ENCODE measurements around the gene MAGEC1. TPM values are rescaled to one million over a fixed set of nuclear protein-coding genes. Genes with fewer than 3 reads are reported as not detected.
"Not testable (repeated sequence)": the region's sequence is repeated elsewhere in the genome, so short reads cannot be mapped to it uniquely, and the experiment has no call there.

Gene MAGEC1, protein sequence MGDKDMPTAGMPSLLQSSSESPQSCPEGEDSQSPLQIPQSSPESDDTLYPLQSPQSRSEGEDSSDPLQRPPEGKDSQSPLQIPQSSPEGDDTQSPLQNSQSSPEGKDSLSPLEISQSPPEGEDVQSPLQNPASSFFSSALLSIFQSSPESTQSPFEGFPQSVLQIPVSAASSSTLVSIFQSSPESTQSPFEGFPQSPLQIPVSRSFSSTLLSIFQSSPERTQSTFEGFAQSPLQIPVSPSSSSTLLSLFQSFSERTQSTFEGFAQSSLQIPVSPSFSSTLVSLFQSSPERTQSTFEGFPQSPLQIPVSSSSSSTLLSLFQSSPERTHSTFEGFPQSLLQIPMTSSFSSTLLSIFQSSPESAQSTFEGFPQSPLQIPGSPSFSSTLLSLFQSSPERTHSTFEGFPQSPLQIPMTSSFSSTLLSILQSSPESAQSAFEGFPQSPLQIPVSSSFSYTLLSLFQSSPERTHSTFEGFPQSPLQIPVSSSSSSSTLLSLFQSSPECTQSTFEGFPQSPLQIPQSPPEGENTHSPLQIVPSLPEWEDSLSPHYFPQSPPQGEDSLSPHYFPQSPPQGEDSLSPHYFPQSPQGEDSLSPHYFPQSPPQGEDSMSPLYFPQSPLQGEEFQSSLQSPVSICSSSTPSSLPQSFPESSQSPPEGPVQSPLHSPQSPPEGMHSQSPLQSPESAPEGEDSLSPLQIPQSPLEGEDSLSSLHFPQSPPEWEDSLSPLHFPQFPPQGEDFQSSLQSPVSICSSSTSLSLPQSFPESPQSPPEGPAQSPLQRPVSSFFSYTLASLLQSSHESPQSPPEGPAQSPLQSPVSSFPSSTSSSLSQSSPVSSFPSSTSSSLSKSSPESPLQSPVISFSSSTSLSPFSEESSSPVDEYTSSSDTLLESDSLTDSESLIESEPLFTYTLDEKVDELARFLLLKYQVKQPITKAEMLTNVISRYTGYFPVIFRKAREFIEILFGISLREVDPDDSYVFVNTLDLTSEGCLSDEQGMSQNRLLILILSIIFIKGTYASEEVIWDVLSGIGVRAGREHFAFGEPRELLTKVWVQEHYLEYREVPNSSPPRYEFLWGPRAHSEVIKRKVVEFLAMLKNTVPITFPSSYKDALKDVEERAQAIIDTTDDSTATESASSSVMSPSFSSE
- total RNA-seq: not detected in 2 replicates

DNA sequence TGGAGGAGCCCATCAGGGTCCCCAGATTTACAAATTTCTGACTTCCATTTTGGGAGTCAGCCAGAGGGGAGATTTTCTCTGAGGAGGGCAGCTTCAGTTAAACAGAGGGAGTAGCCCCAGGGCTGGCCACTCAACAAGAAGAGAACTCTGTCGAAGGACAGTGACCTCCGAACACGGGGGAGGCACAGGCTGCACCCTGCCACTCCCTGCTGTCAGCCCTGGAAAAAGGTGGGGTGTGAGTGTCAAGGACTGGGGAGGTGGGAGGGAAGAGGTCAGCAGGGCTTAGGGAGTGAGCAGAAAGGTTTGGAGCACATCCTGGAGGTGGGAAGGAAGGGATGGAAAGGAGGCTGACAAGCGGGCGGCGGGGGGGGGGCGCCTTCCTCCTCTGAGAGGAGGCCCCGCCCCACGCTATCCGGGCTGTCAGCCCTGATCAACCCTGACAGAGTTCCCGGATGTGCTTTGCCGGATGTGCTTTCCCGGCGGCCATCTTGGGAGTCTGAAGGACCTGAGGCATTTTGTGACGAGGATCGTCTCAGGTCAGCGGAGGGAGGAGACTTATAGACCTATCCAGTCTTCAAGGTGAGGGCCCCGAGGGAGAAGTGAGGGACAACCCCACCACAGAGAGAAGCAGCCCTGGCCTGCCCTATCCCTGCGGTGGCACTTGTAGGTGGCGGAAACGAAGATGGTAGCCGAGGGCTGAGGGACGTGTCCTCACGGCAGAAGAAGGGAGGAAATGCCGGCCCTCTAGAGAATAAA lies at the start of gene MAGEC1:
MAGEC1 (plus strand) TSS at position 495 of the 756 bp plus-strand sequence. CDS start 1,179 bp downstream, outside the sequence.
- TF ChIP-seq, protein P1, sequence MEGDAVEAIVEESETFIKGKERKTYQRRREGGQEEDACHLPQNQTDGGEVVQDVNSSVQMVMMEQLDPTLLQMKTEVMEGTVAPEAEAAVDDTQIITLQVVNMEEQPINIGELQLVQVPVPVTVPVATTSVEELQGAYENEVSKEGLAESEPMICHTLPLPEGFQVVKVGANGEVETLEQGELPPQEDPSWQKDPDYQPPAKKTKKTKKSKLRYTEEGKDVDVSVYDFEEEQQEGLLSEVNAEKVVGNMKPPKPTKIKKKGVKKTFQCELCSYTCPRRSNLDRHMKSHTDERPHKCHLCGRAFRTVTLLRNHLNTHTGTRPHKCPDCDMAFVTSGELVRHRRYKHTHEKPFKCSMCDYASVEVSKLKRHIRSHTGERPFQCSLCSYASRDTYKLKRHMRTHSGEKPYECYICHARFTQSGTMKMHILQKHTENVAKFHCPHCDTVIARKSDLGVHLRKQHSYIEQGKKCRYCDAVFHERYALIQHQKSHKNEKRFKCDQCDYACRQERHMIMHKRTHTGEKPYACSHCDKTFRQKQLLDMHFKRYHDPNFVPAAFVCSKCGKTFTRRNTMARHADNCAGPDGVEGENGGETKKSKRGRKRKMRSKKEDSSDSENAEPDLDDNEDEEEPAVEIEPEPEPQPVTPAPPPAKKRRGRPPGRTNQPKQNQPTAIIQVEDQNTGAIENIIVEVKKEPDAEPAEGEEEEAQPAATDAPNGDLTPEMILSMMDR (IDR thresholded peaks at IDR 0.05; ENCODE audit: insufficient read depth, low read length, severe bottlenecking): no peak
- Histone ChIP-seq H3K27me3 (ENCODE audit: control insufficient read depth, insufficient read depth, low read length) (no peaks in the 10 kb centered on the region), H3K4me3 (ENCODE audit: low read depth, low read length) (no peak within 1 kb of the TSS), H3K36me3 (ENCODE audit: control insufficient read depth, insufficient read depth, low read length) (no peaks in the 10 kb centered on the region)
- DNase-seq (ENCODE audit: low read depth): no peak
- FAIRE-seq: no peak

DNA sequence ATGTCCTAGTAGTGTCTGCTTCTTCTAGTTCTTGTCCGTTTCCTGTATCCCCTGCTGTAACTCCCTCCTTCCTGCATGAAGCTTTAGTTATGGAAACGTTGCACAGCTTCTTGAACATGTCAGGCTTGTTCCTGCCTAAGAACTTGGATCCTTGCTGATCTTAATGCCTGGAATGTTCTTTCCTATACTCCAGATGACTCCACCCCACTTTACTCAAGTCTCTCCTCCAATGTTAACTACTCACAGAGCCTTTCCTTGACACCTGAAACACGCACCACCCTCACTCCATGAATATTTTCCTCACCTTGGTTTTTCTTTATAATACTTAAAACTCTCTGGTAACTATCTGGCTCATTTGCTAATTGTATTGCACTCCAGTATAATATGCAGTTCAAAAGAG lies 46.2 kb upstream of the MAGEC1 start:
- Histone ChIP-seq H3K36me3 (ENCODE audit: control insufficient read depth, insufficient read depth, low read length) (no peaks in the 10 kb centered on the region), H3K27me3 (ENCODE audit: control insufficient read depth, insufficient read depth, low read length) (no peaks in the 10 kb centered on the region), H3K4me3 (ENCODE audit: low read depth, low read length) (no peak overlapping the region)
- TF ChIP-seq, protein P1 (IDR thresholded peaks at IDR 0.05; ENCODE audit: insufficient read depth, low read length, severe bottlenecking): no peak
- FAIRE-seq: no peak
- DNase-seq (ENCODE audit: low read depth): no peak

DNA sequence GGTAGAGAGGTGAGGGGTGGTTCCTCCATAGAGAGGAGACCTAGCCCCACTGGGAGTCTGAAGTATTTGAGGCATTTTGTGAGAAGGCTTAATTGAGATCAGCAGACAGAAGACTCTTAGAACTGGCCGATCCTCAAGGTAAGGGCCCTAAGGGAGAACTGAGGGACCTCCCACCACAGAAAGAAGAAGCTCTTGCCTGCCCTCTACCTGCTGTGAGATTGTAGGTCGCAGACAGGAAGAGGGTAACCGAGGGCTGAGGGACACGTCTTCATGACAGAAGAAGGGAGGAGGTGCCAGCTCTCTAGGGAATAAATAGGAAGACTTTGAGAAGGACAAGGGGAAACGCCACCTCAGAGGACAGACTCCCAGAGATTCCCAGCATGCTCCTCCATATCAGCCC lies 24.1 kb upstream of the MAGEC1 start:
- TF ChIP-seq, protein P1 (IDR thresholded peaks at IDR 0.05; ENCODE audit: insufficient read depth, low read length, severe bottlenecking): no peak
- Histone ChIP-seq H3K4me3 (ENCODE audit: low read depth, low read length) (no peak overlapping the region), H3K27me3 (ENCODE audit: control insufficient read depth, insufficient read depth, low read length) (no peaks in the 10 kb centered on the region), H3K36me3 (ENCODE audit: control insufficient read depth, insufficient read depth, low read length) (no peaks in the 10 kb centered on the region)
- DNase-seq (ENCODE audit: low read depth): no peak
- FAIRE-seq: no peak

DNA sequence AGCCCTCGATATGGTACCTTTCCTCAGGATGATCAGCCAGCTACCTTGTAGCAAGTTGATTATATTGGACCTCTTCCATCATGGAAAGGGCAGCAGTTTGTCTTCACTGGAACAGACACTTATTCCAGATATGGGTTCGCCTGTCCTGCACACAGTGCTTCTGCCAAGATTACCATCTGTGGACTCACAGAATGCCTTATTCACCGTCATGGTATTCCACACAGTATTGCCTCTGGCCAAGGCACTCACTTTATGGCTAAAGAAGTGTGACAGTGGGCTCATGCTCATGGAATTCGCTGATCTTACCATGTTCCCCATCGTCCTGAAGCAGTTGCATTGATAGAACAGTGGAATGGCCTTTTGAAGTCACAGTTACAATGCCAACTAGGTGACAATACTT lies 14.9 kb upstream of the MAGEC1 start:
- not testable (repeated sequence) for H3K36me3 ChIP-seq (ENCODE audit: control insufficient read depth, insufficient read depth, low read length); DNase-seq (ENCODE audit: low read depth); FAIRE-seq; H3K27me3 ChIP-seq (ENCODE audit: control insufficient read depth, insufficient read depth, low read length); H3K4me3 ChIP-seq (ENCODE audit: low read depth, low read length)

DNA sequence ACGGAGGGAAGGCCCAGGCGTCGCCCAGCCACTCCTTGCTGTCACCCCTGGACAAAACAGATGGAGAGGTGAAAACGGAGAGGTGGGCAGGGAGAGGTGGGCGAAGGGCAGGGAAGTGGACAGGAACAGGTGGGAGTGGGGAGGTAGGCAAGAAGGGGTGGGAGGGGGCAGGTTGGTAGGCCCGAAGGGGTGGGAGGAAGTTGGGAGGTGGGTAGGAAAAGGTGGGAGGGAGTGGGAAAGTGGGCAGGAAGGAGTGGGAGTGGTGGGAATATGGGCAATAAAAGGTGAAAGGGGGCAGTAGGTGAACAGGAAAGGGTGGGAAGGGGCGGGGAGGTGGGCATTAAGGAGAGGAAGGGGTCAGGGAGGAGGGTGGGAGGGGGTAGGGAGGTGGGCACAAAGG lies 9.0 kb upstream of the MAGEC1 start:
- H3K36me3 ChIP-seq (ENCODE audit: control insufficient read depth, insufficient read depth, low read length): no peaks in the 10 kb centered on the region
- no peak for DNase-seq (ENCODE audit: low read depth)
- H3K4me3 ChIP-seq (ENCODE audit: low read depth, low read length): no peak overlapping the region
- TF ChIP-seq, protein P1 (IDR thresholded peaks at IDR 0.05; ENCODE audit: insufficient read depth, low read length, severe bottlenecking): no peak
- no peak for FAIRE-seq
- H3K27me3 ChIP-seq (ENCODE audit: control insufficient read depth, insufficient read depth, low read length): no peaks in the 10 kb centered on the region

Data from bronchial epithelial cell (primary cell).